GM12878 (cell line): Measurements from ENCODE around the gene TLCD3B.
"Not testable (repeated sequence)": the region's sequence is repeated elsewhere in the genome, so short reads cannot be mapped to it uniquely, and the experiment has no call there.

Experiments
- CBX5 ChIP-seq: sonication (generic); IDR thresholded peaks from 2 replicates; pipeline ENCODE4 v1.6.1; 2016; ENCODE audit warnings: low read depth, moderate library complexity, mild to moderate bottlenecking, inconsistent platforms
- CHD1 ChIP-seq: IDR thresholded peaks from 2 replicates; pipeline ENCODE4 v1.6.1; 2012; ENCODE audit warnings: low read depth, low read length, improper control_type of control experiment
- CHD4 ChIP-seq: fragments of 200-600 bp; sonication (generic); IDR thresholded peaks from 2 replicates; pipeline ENCODE4 v1.6.1; 2016; ENCODE audit warnings: mild to moderate bottlenecking
- FOS ChIP-seq: IDR thresholded peaks from 3 replicates; pipeline ENCODE4 v1.6.1; 2011; ENCODE audit warnings: borderline replicate concordance; ENCODE audit not compliant: insufficient read length; ENCODE audit errors: extremely low read depth
- MXI1 ChIP-seq: fragments of 150-350 bp; IDR thresholded peaks from 2 replicates; pipeline ENCODE4 v1.6.1; 2011; ENCODE audit warnings: low read depth, mild to moderate bottlenecking, inconsistent platforms, low read length, improper control_type of control experiment
- NR2F1 ChIP-seq: fragments of 450-650 bp; conservative IDR thresholded peaks from 2 replicates; pipeline ENCODE4 v1.6.1; 2017; ENCODE audit warnings: mild to moderate bottlenecking
- POLR2A ChIP-seq: IDR thresholded peaks from 2 replicates; pipeline ENCODE4 v1.6.1; 2011; ENCODE audit warnings: low read depth, mild to moderate bottlenecking, low read length
- RCOR1 ChIP-seq: conservative IDR thresholded peaks from 2 replicates; pipeline ENCODE4 v1.6.1; 2012; ENCODE audit warnings: low read depth, low read length, improper control_type of control experiment
- SRF ChIP-seq, 2 experiments: IDR thresholded peaks; 2 replicates each; pipeline ENCODE4 v1.6.1; 2011; ENCODE audit warnings: low read depth in 2 of 2, low read length in 2 of 2, mild to moderate bottlenecking in 1 of 2, moderate library complexity in 1 of 2
- YY1 ChIP-seq: IDR thresholded peaks from 2 replicates; pipeline ENCODE4 v1.6.1; 2011; ENCODE audit warnings: low read depth, mild to moderate bottlenecking, low read length
- TF ChIP-seq, protein P1 (sequence below), 3 experiments: IDR thresholded peaks in 2 of 3; conservative IDR thresholded peaks in 1 of 3; 2 replicates each; pipeline ENCODE4 v1.5.1; 2011; ENCODE audit warnings: low read depth in 3 of 3, low read length in 3 of 3, mild to moderate bottlenecking in 3 of 3, control low read depth in 2 of 3, moderate library complexity in 2 of 3, inconsistent platforms in 1 of 3, mixed read lengths in 1 of 3; ENCODE audit not compliant: control insufficient read depth in 2 of 3, insufficient read depth in 1 of 3; ENCODE audit errors: extremely low read depth in 1 of 3
- TF ChIP-seq, protein P2 (sequence below): IDR thresholded peaks from 2 replicates; pipeline ENCODE4 v1.6.1; 2011; ENCODE audit warnings: low read depth, mild to moderate bottlenecking, low read length, moderate library complexity, borderline replicate concordance; ENCODE audit errors: extremely low read depth
- TF ChIP-seq, protein P3 (sequence below): IDR thresholded peaks from 2 replicates; pipeline ENCODE4 v1.6.1; 2012; ENCODE audit warnings: low read depth, low read length, improper control_type of control experiment

DNA sequence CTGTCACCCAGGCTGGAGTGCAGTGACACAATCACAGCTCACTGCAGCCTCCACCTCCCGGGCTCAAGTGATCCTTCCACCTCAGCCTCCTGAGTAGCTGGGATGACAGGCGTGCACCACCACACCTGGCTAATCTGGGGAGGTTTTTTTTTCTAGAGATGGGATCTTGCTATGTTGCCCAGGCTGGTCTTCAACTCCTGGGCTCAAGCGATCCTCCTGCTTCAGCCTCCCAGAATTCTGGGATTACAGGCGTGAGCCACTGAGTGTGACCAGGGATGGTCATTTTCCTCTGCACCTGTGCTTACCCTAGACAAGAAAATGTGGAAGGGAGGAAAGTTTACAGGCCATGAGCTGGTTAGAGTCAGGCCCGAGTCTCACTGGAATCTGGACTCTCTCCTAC is 9.6 kb upstream of the TLCD3B start:
- TF ChIP-seq, protein P1, sequence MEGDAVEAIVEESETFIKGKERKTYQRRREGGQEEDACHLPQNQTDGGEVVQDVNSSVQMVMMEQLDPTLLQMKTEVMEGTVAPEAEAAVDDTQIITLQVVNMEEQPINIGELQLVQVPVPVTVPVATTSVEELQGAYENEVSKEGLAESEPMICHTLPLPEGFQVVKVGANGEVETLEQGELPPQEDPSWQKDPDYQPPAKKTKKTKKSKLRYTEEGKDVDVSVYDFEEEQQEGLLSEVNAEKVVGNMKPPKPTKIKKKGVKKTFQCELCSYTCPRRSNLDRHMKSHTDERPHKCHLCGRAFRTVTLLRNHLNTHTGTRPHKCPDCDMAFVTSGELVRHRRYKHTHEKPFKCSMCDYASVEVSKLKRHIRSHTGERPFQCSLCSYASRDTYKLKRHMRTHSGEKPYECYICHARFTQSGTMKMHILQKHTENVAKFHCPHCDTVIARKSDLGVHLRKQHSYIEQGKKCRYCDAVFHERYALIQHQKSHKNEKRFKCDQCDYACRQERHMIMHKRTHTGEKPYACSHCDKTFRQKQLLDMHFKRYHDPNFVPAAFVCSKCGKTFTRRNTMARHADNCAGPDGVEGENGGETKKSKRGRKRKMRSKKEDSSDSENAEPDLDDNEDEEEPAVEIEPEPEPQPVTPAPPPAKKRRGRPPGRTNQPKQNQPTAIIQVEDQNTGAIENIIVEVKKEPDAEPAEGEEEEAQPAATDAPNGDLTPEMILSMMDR (IDR thresholded peaks at IDR 0.05 in 2 of 3, conservative IDR thresholded peaks at IDR 0.05 in 1 of 3; ENCODE audit: control insufficient read depth in 2 of 3, extremely low read depth in 1 of 3, insufficient read depth in 1 of 3, low read depth in 3 of 3, low read length in 3 of 3) = not testable (repeated sequence)
- TF ChIP-seq NR2F1; POLR2A; CHD1; SRF (IDR thresholded peaks at IDR 0.05; ENCODE audit: low read depth in 2 of 2, low read length in 2 of 2); YY1; MXI1; FOS; CBX5; RCOR1; CHD4: not testable (repeated sequence)
- TF ChIP-seq, protein P2, sequence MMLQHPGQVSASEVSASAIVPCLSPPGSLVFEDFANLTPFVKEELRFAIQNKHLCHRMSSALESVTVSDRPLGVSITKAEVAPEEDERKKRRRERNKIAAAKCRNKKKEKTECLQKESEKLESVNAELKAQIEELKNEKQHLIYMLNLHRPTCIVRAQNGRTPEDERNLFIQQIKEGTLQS = not testable (repeated sequence)
- TF ChIP-seq, protein P3, sequence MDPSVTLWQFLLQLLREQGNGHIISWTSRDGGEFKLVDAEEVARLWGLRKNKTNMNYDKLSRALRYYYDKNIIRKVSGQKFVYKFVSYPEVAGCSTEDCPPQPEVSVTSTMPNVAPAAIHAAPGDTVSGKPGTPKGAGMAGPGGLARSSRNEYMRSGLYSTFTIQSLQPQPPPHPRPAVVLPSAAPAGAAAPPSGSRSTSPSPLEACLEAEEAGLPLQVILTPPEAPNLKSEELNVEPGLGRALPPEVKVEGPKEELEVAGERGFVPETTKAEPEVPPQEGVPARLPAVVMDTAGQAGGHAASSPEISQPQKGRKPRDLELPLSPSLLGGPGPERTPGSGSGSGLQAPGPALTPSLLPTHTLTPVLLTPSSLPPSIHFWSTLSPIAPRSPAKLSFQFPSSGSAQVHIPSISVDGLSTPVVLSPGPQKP = not testable (repeated sequence)
